Hepatocyte (in vitro differentiated cells): ENCODE results near the gene KCND2. TPM values are rescaled to one million over a fixed set of nuclear protein-coding genes. Genes with fewer than 3 reads are reported as not detected.

Experiments
- DNase-seq: peaks from one replicate; pipeline ENCODE4 v3.0.0-alpha.2; 2016; ENCODE audit warnings: low spot score
- H2AFZ ChIP-seq: fragments of 200-600 bp; sonication (generic); 2 replicates; pipeline ENCODE4 v1.6.0; 2016; ENCODE audit warnings: antibody characterized with exemption, mild to moderate bottlenecking
- H3K27ac ChIP-seq: fragments of 200-600 bp; sonication (generic); 2 replicates; pipeline ENCODE4 v1.5.1; 2016; ENCODE audit warnings: mild to moderate bottlenecking
- H3K27me3 ChIP-seq: fragments of 200-600 bp; sonication (generic); 2 replicates; pipeline ENCODE4 v1.6.1; 2016
- H3K36me3 ChIP-seq: fragments of 200-600 bp; sonication (generic); replicated peaks from 2 replicates; pipeline ENCODE4 v1.5.1; 2016; ENCODE audit warnings: low read depth; ENCODE audit not compliant: insufficient read depth
- H3K4me1 ChIP-seq: fragments of 200-600 bp; sonication (generic); 2 replicates; pipeline ENCODE4 v1.5.1; 2016; ENCODE audit warnings: mild to moderate bottlenecking, moderate library complexity; ENCODE audit not compliant: insufficient read depth
- H3K4me2 ChIP-seq: fragments of 200-600 bp; sonication (generic); 2 replicates; pipeline ENCODE4 v1.6.0; 2016
- H3K4me3 ChIP-seq: fragments of 200-600 bp; sonication (generic); 2 replicates; pipeline ENCODE4 v1.5.1; 2016; ENCODE audit warnings: mild to moderate bottlenecking
- H3K79me2 ChIP-seq: fragments of 200-600 bp; sonication (generic); 2 replicates; pipeline ENCODE4 v1.6.0; 2017; ENCODE audit warnings: mild to moderate bottlenecking
- H3K9me2 ChIP-seq: fragments of 200-600 bp; sonication (generic); replicated peaks from 2 replicates; pipeline ENCODE4 v1.6.0; 2017; ENCODE audit warnings: mild to moderate bottlenecking; ENCODE audit not compliant: insufficient read depth
- H3K9me3 ChIP-seq: fragments of 200-600 bp; sonication (generic); 2 replicates; pipeline ENCODE4 v1.5.1; 2016; ENCODE audit warnings: low read depth, mild to moderate bottlenecking
- H4K20me1 ChIP-seq: fragments of 200-600 bp; sonication (generic); 2 replicates; pipeline ENCODE4 v1.6.0; 2016; ENCODE audit warnings: mild to moderate bottlenecking; ENCODE audit not compliant: insufficient read depth, poor library complexity, severe bottlenecking
- EZH2 ChIP-seq: fragments of 200-600 bp; sonication (generic); IDR thresholded peaks from 2 replicates; pipeline ENCODE4 v1.6.1; 2016; ENCODE audit warnings: antibody characterized with exemption, mild to moderate bottlenecking, borderline replicate concordance
- EZH2phosphoT487 ChIP-seq: fragments of 200-600 bp; sonication (generic); IDR thresholded peaks from one replicate; pipeline ENCODE4 v1.6.1; 2018; ENCODE audit warnings: antibody characterized with exemption, mild to moderate bottlenecking, low read depth, moderate library complexity; ENCODE audit not compliant: unreplicated experiment, severe bottlenecking
- WGBS: methylation state at CpG from one replicate; pipeline ENCODE4 v1.1.6; 2016; ENCODE audit warnings: low lambda C conversion rate; ENCODE audit errors: missing lambda C conversion rate; 5-methylcytosine and 5-hydroxymethylcytosine counted together
- polyA plus RNA-seq: library from polyadenylated mRNA; unstranded; fragments of >200 nt; fragmentation: Nextera tagmentation; extraction: Ambion mirVana; gene quantifications from 2 replicates; pipeline ENCODE4 v1.2.1, GENCODE V29; 2016
- total RNA-seq: library from RNA; depleted of rRNA; stranded (reverse); fragments of >200 nt; gene quantifications from 2 replicates; pipeline ENCODE4 v1.2.3, GENCODE V29; 2014
- TF ChIP-seq, protein P1 (sequence below): fragments of 200-600 bp; sonication (generic); IDR thresholded peaks from 2 replicates; pipeline ENCODE4 v1.5.1; 2016; ENCODE audit warnings: antibody characterized with exemption, mild to moderate bottlenecking; ENCODE audit not compliant: poor library complexity

KCND2 gene
- total and polyA plus RNA-seq, 2 experiments from 2014 or later: 0.58 to 3.6 TPM

DNA sequence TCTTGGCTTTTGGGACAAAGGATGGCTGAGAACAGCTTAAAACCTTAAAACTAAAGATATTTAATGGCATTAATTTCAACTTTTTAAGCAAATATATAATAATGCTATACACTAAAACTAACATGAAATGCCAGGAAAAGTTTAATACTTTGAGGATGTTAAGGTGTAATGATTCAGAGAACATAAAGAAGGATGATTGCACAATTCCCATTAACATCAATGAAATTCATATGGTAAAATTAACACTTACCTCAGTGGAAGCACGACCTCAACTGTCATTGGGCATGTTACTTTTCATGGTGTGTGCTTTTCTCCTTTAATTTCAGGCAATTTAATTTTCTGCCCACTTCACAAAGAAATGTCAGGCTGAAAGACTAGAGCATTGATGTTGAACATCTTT is 171.7 kb downstream of the KCND2 start:
- H4K20me1 ChIP-seq: no peaks in the 10 kb centered on the region
- DNase-seq: no peak
- no peak overlapping the region for H3K4me3 ChIP-seq
- TF ChIP-seq, protein P1, sequence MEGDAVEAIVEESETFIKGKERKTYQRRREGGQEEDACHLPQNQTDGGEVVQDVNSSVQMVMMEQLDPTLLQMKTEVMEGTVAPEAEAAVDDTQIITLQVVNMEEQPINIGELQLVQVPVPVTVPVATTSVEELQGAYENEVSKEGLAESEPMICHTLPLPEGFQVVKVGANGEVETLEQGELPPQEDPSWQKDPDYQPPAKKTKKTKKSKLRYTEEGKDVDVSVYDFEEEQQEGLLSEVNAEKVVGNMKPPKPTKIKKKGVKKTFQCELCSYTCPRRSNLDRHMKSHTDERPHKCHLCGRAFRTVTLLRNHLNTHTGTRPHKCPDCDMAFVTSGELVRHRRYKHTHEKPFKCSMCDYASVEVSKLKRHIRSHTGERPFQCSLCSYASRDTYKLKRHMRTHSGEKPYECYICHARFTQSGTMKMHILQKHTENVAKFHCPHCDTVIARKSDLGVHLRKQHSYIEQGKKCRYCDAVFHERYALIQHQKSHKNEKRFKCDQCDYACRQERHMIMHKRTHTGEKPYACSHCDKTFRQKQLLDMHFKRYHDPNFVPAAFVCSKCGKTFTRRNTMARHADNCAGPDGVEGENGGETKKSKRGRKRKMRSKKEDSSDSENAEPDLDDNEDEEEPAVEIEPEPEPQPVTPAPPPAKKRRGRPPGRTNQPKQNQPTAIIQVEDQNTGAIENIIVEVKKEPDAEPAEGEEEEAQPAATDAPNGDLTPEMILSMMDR: no peak
- TF ChIP-seq EZH2 (no peak), EZH2phosphoT487 (no peak)
- no peaks in the 10 kb centered on the region for H3K9me2 ChIP-seq
- WGBS: 93% methylated on average over 1 of the region's 1 CpG
- H3K79me2 ChIP-seq: no peaks in the 10 kb centered on the region
- H3K27ac ChIP-seq: no peak overlapping the region
- no peak overlapping the region for H2AFZ ChIP-seq
- no peaks in the 10 kb centered on the region for H3K9me3 ChIP-seq
- no peaks in the 10 kb centered on the region for H3K4me1 ChIP-seq
- no peak overlapping the region for H3K4me2 ChIP-seq
- H3K36me3 ChIP-seq: no peaks in the 10 kb centered on the region
- no peaks in the 10 kb centered on the region for H3K27me3 ChIP-seq

DNA sequence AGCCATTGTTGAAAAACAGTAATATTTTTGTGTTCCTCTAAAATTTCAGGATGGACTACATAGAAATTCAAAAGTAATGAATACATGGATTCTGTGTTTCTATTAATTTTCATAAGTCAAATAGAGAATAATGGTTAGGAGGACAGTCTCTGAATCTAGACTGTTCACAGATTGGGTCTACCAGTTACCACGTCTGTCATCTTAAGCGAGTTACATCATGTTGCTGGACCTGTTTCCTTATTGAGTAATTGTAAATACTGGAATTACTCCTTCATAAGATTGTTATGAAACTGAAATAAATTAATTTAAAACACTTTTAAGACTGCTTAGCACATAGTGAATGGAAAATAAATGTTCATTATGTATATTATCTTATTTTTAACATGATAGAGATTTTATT is 172.3 kb downstream of the KCND2 start:
- no peak for DNase-seq
- H3K4me1 ChIP-seq: no peaks in the 10 kb centered on the region
- 84% methylated on average over 2 of the region's 2 CpGs for WGBS
- no peaks in the 10 kb centered on the region for H3K27me3 ChIP-seq
- H3K9me2 ChIP-seq: no peaks in the 10 kb centered on the region
- H3K4me2 ChIP-seq: no peak overlapping the region
- no peak overlapping the region for H3K27ac ChIP-seq
- TF ChIP-seq EZH2phosphoT487: no peak
- TF ChIP-seq EZH2: no peak
- TF ChIP-seq, protein P1: no peak
- H2AFZ ChIP-seq: no peak overlapping the region
- H3K79me2 ChIP-seq: no peaks in the 10 kb centered on the region
- no peaks in the 10 kb centered on the region for H4K20me1 ChIP-seq
- H3K36me3 ChIP-seq: no peaks in the 10 kb centered on the region
- H3K4me3 ChIP-seq: no peak overlapping the region
- H3K9me3 ChIP-seq: no peaks in the 10 kb centered on the region

DNA sequence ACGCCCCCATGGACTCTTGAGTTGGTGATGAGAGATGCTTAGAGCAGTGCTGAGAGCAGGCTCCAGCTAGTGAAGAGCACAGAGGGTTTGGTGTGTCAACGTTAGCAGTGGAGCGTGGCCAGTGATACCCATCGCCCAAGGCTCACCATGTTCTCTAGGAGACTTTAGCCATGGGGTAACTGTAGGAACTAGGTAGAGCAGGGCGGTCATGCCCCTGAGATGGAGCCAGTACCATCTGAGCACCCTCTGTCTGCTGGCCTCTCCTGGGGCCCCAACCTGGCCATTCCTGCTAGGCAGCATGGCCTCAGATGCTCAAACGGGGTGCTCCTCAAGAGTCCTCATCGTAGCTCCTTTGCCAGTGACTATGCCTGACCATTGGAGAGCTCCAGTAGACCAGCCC is 179.7 kb downstream of the KCND2 start:
- Histone ChIP-seq H3K9me2 (no peaks in the 10 kb centered on the region), H4K20me1 (no peaks in the 10 kb centered on the region), H3K9me3 (no peaks in the 10 kb centered on the region), H3K4me2 (no peak overlapping the region), H3K79me2 (no peaks in the 10 kb centered on the region), H3K27ac (no peak overlapping the region), H3K27me3 (no peaks in the 10 kb centered on the region), H3K4me1 (no peaks in the 10 kb centered on the region), H3K4me3 (no peak overlapping the region), H3K36me3 (no peaks in the 10 kb centered on the region), H2AFZ (no peak overlapping the region)
- WGBS: 80% methylated on average over 7 of the region's 7 CpGs
- no peak for DNase-seq
- TF ChIP-seq, protein P1: no peak
- TF ChIP-seq EZH2phosphoT487 (no peak), EZH2 (no peak)

DNA sequence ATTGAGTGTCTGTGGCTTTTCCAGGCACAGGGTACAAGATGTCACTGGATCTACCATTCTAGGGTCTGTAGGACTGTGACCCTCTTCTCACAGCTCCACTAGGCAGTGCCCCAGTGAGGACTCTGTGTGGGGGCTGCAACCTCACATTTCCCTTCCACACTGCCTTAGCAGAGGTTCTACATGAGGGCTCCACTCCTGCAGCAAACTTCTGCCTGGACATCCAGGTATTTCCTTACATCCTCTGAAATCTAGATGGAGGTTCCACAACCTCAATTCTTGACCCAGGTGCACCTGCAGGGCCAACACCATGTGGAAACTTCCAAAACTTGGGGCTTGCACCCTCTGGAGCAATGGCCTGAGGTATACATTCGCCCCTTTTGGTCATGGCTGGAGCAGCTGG is 183.7 kb downstream of the KCND2 start:
- Histone ChIP-seq H3K9me3 (no peaks in the 10 kb centered on the region), H3K36me3 (no peaks in the 10 kb centered on the region), H3K4me1 (no peaks in the 10 kb centered on the region), H3K4me2 (no peak overlapping the region), H3K27ac (no peak overlapping the region), H4K20me1 (no peaks in the 10 kb centered on the region), H3K9me2 (no peaks in the 10 kb centered on the region), H3K79me2 (no peaks in the 10 kb centered on the region), H3K27me3 (no peaks in the 10 kb centered on the region), H2AFZ (no peak overlapping the region), H3K4me3 (no peak overlapping the region)
- TF ChIP-seq EZH2phosphoT487 (no peak), EZH2 (no peak)
- TF ChIP-seq, protein P1: no peak
- DNase-seq: no peak
- WGBS: 62% methylated on average over 1 of the region's 1 CpG
